Lung (tissue), 12 donors: Measurements from ENCODE around the gene CLTC. TPM values are rescaled to one million over a fixed set of nuclear protein-coding genes. Genes with fewer than 3 reads are reported as not detected.

Experiments used
- ATAC-seq: fragments of 200-7000 bp; cut with Tn5 transposase; one replicate; pipeline ENCODE4 v1.9.1; 2020; ENCODE audit warnings: moderate number of reproducible peaks; ENCODE audit not compliant: insufficient read depth, low FRiP score
- DNase-seq, 3 donors: peaks; one replicate each; pipeline ENCODE4 v3.0.0-alpha.2; 2013 to 2017
- H3K27ac ChIP-seq, 2 donors: one replicate each; pipeline ENCODE4 v1.5.1; 2013; ENCODE audit warnings: mild to moderate bottlenecking in 2 of 2, moderate library complexity in 2 of 2, control low read depth in 1 of 2, inconsistent platforms in 1 of 2, low read depth in 1 of 2, low read length in 1 of 2
- H3K27me3 ChIP-seq, 3 donors: one replicate each; pipeline ENCODE4 v1.5.1; 2013; ENCODE audit warnings: low read length in 2 of 3; ENCODE audit not compliant: control insufficient read depth in 3 of 3, insufficient read depth in 3 of 3
- H3K36me3 ChIP-seq, 4 donors: one replicate each; pipeline ENCODE4 v1.5.1; 2013; ENCODE audit warnings: low read length in 4 of 4, mild to moderate bottlenecking in 1 of 4, moderate library complexity in 1 of 4; ENCODE audit not compliant: control insufficient read depth in 4 of 4, insufficient read depth in 4 of 4
- H3K4me1 ChIP-seq, 5 donors: one replicate each; pipeline ENCODE4 v1.5.1; 2013; ENCODE audit warnings: low read length in 5 of 5, mild to moderate bottlenecking in 2 of 5, moderate library complexity in 1 of 5; ENCODE audit not compliant: control insufficient read depth in 5 of 5, insufficient read depth in 5 of 5
- H3K4me3 ChIP-seq: one replicate; pipeline ENCODE4 v1.5.1; 2013; ENCODE audit warnings: mild to moderate bottlenecking, control low read depth, moderate library complexity
- H3K9ac ChIP-seq, 2 donors: one replicate each; pipeline ENCODE4 v1.5.1; 2013; ENCODE audit warnings: low read length in 2 of 2, control low read depth in 1 of 2; ENCODE audit not compliant: insufficient read depth in 1 of 2
- H3K9me3 ChIP-seq, 4 donors: one replicate each; pipeline ENCODE4 v1.5.1; 2013; ENCODE audit warnings: low read length in 3 of 4, mild to moderate bottlenecking in 1 of 4, moderate library complexity in 1 of 4; ENCODE audit not compliant: control insufficient read depth in 4 of 4, insufficient read depth in 3 of 4
- WGBS, 2 donors: extraction: QIAGEN DNeasy Blood & Tissue Kit; methylation state at CpG; one replicate each; pipeline ENCODE4 v1.1.7; 2013; 5-methylcytosine and 5-hydroxymethylcytosine counted together
- polyA plus RNA-seq, 2 donors: library from polyadenylated mRNA; stranded (reverse); fragments of 200-250 nt; gene quantifications; one replicate each; pipeline ENCODE4 v1.2.1, GENCODE V29; 2013
- total RNA-seq, 2 donors: library from RNA; depleted of rRNA in 1 of 2; stranded (reverse); fragments of >200 nt in 1 of 2; gene quantifications; one replicate each; pipeline ENCODE4 v1.2.1, GENCODE V29; 2014 to 2021
- TF ChIP-seq, protein P1 (sequence below): IDR thresholded peaks from 2 replicates; pipeline ENCODE4 v1.5.1; 2012; ENCODE audit warnings: mild to moderate bottlenecking; ENCODE audit errors: control extremely low read depth, extremely low read depth
- donor health status: control.
- donor health status: control.
- donor health status: Bipolar disorder and iron deficiency.
- donor health status: healthy.
- donor health status: DM: yes; HTN: yes; CAD: no.

Gene CLTC
- total and polyA plus RNA-seq, 4 donors: 87.7 to 246 (median 162) TPM

DNA sequence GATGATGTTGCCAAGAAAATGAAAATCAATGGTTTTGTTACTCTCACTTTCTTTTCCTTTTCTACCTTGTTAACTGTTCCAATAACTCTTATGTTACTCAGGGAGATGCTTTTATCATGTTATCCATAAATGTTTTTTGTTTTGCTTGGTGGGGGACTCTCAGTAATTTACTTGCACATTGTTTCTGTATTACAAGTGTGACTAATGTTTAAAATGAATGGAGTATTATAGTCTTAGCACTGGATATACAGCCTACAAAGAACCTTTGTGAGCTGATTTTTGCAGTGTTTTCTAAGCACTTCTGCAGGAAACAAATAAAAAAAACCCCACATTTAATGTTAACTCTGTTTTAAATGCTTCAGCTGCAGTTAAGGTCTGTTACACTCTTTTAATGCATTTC lies 99.8 kb downstream of the CLTC start:
- Histone ChIP-seq H3K9me3 (no peaks in the 10 kb centered on the region), H3K27ac (no peak overlapping the region), H3K27me3 (no peaks in the 10 kb centered on the region), H3K36me3 (peaks cover 0 to 2% (median 0%) of the 10 kb centered on the region in 4 donors), H3K4me1 (peaks cover 0 to 5% (median 0%) of the 10 kb centered on the region in 5 donors), H3K9ac (no peak overlapping the region), H3K4me3 (no peak overlapping the region)
- ATAC-seq (no peak), DNase-seq (no peak)
- TF ChIP-seq, protein P1, sequence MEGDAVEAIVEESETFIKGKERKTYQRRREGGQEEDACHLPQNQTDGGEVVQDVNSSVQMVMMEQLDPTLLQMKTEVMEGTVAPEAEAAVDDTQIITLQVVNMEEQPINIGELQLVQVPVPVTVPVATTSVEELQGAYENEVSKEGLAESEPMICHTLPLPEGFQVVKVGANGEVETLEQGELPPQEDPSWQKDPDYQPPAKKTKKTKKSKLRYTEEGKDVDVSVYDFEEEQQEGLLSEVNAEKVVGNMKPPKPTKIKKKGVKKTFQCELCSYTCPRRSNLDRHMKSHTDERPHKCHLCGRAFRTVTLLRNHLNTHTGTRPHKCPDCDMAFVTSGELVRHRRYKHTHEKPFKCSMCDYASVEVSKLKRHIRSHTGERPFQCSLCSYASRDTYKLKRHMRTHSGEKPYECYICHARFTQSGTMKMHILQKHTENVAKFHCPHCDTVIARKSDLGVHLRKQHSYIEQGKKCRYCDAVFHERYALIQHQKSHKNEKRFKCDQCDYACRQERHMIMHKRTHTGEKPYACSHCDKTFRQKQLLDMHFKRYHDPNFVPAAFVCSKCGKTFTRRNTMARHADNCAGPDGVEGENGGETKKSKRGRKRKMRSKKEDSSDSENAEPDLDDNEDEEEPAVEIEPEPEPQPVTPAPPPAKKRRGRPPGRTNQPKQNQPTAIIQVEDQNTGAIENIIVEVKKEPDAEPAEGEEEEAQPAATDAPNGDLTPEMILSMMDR: no peak

DNA sequence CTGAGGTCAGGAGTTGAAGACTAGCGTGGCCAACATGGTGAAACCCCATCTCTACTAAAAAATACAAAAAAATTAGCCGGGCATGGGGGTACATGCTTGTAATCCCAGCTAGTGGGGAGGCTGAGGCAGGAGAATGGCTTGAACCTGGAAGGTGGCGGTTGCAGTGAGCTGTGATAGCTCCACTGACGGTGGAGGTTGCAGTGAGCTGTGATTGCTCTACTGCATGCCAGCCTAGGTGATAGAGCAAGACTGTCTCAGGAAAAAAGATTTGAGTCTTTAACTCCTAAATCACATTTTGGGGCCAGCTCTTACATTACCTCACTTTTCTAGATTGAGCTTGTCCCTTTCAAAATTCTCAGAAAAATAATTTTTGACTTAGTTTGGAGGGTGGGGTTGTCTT lies 102.9 kb downstream of the CLTC start:
- Histone ChIP-seq H3K27me3 (no peaks in the 10 kb centered on the region), H3K4me1 (peaks cover 0 to 12% (median 8%) of the 10 kb centered on the region in 5 donors), H3K36me3 (no peaks in the 10 kb centered on the region), H3K9ac (no peak overlapping the region), H3K9me3 (no peaks in the 10 kb centered on the region), H3K4me3 (no peak overlapping the region), H3K27ac (no peak overlapping the region)
- no peak for DNase-seq
- ATAC-seq: no peak
- TF ChIP-seq, protein P1: no peak
- WGBS, 2 donors: 95 to 97% methylated on average over 4 of the region's 4 CpGs

DNA sequence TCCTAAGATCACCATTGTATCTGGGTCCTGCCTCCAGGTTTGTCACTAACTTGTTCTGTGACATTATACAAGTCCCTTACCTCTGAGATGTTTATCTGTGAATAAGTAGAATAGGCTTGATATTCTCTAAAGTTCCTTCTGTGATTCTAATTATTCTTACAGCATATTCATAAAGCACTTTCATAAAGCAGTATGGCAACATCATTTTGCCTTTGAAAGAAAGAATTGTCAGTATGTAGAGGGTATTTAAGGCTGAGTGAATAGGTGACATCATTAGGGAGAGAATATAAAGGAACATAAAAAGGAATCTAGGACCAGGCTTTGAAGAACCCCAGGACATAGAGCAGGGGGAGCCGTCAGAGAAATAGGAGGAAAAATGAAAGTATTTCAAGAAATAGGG lies 103.3 kb downstream of the CLTC start:
- no peak for DNase-seq
- Histone ChIP-seq H3K9me3 (no peaks in the 10 kb centered on the region), H3K27me3 (no peaks in the 10 kb centered on the region), H3K9ac (no peak overlapping the region), H3K36me3 (no peaks in the 10 kb centered on the region), H3K27ac (no peak overlapping the region), H3K4me3 (no peak overlapping the region), H3K4me1 (peaks cover 0 to 12% (median 8%) of the 10 kb centered on the region in 5 donors)
- TF ChIP-seq, protein P1: no peak
- ATAC-seq: no peak
- 57 to 60% methylated on average over 1 of the region's 1 CpG for WGBS, 2 donors

DNA sequence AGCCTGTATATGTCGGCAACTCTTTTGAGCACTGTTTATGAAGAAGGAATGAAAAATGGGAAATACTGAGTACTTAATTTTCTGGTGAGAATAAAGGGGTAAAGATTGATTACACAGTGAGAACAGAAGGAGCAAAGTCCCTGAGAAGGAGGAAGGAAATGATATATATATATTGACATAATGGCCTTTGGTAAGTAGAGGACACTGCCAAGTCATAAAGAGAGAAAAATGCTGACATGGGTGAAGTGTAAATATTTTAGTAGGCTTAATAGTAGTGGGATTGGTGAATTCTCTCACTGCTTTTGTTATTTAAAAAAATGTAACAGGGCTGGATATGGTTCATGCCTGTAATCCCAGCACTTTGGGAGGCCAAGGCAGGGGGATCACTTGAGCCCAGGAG lies 103.9 kb downstream of the CLTC start:
- DNase-seq: no peak
- TF ChIP-seq, protein P1: no peak
- H3K9me3 ChIP-seq: no peaks in the 10 kb centered on the region
- no peak overlapping the region for H3K27ac ChIP-seq
- no peak overlapping the region for H3K4me3 ChIP-seq
- no peaks in the 10 kb centered on the region for H3K27me3 ChIP-seq
- H3K9ac ChIP-seq: no peak overlapping the region
- peaks cover 0 to 12% (median 8%) of the 10 kb centered on the region in 5 donors for H3K4me1 ChIP-seq
- 72 to 76% methylated on average over 1 of the region's 1 CpG for WGBS, 2 donors
- no peak for ATAC-seq
- H3K36me3 ChIP-seq: no peaks in the 10 kb centered on the region
